ENCODE measurements around the gene HDAC4. TPM values are rescaled to one million over a fixed set of nuclear protein-coding genes. Genes with fewer than 3 reads are reported as not detected.

HDAC4 gene
- total RNA-seq, 1 experiment from 2014 or later, result 40.1 TPM

- ChIA-PET POLR2A (no interaction called here), CTCF (no interaction called here)
- TF ChIP-seq POLR2AphosphoS5 (IDR thresholded peaks at IDR 0.05; ENCODE audit: low read depth, low read length), result no peak
- TF ChIP-seq SIN3A (IDR thresholded peaks at IDR 0.05; ENCODE audit: borderline replicate concordance, insufficient read depth, low read depth, low read length), result no peak
- TF ChIP-seq TCF7L2 (IDR thresholded peaks at IDR 0.05; ENCODE audit: low read depth, low read length), result no peak
- TF ChIP-seq CTCF (IDR thresholded peaks at IDR 0.05), result no peak
- no peak for TF ChIP-seq REST (IDR thresholded peaks at IDR 0.05; ENCODE audit: insufficient read depth in 1 of 2, low read depth in 2 of 2, low read length in 1 of 2)
- no peak for DNase-seq (ENCODE audit: low read depth, low spot score)
- Histone ChIP-seq H3K36me3 (ENCODE audit: control insufficient read depth, insufficient read depth, low read length) (no peaks in the 10 kb centered on the region), H3K9me3 (ENCODE audit: control insufficient read depth, insufficient read depth, low read depth, low read length) (no peaks in the 10 kb centered on the region), H3K27me3 (ENCODE audit: control insufficient read depth, insufficient read depth, low read length) (no peaks in the 10 kb centered on the region), H3K27ac (ENCODE audit: low read length) (no peak overlapping the region), H3K4me1 (ENCODE audit: control insufficient read depth, insufficient read depth, low read length) (no peaks in the 10 kb centered on the region), H3K4me3 (ENCODE audit: low read depth in 2 of 2, low read length in 2 of 2) (no peak overlapping the region)
- intact Hi-C loops (cut with micrococcal nuclease; ENCODE audit: unreplicated experiment) (no loop called here), in situ Hi-C loops (cut with HindIII; ENCODE audit: low pct_unique_long_range_greater_than_20kb, low sequenced_read_pairs) (no loop called here)
- no TSS peak for BruUV-seq (replicated peaks)
- ATAC-seq, result no peak
Measured at GRCh38 chr2:239111401-239112100, 289.3 kb downstream of the HDAC4 start.

- POLR2A ChIA-PET, result no interaction called here
- CTCF ChIA-PET, result no interaction called here
- H3K4me3 ChIP-seq (ENCODE audit: low read depth in 2 of 2, low read length in 2 of 2), result no peak overlapping the region
Measured at GRCh38 chr2:239110595-239111048, 290.2 kb downstream of the HDAC4 start.

More at GRCh38 chr2:239110595-239111048, 290.2 kb downstream of the HDAC4 start:
- H3K27me3 ChIP-seq (ENCODE audit: control insufficient read depth, insufficient read depth, low read length), result no peaks in the 10 kb centered on the region
- H3K36me3 ChIP-seq (ENCODE audit: control insufficient read depth, insufficient read depth, low read length), result no peaks in the 10 kb centered on the region
- no peaks in the 10 kb centered on the region for H3K9me3 ChIP-seq (ENCODE audit: control insufficient read depth, insufficient read depth, low read depth, low read length)
- no peak for DNase-seq (ENCODE audit: low read depth, low spot score)
- H3K27ac ChIP-seq (ENCODE audit: low read length), result no peak overlapping the region
- no peaks in the 10 kb centered on the region for H3K4me1 ChIP-seq (ENCODE audit: control insufficient read depth, insufficient read depth, low read length)
- BruUV-seq (replicated peaks), result no TSS peak
- intact Hi-C loops (cut with micrococcal nuclease; ENCODE audit: unreplicated experiment), result no loop called here
- TF ChIP-seq REST (IDR thresholded peaks at IDR 0.05; ENCODE audit: insufficient read depth in 1 of 2, low read depth in 2 of 2, low read length in 1 of 2) (no peak), TCF7L2 (IDR thresholded peaks at IDR 0.05; ENCODE audit: low read depth, low read length) (no peak), SIN3A (IDR thresholded peaks at IDR 0.05; ENCODE audit: borderline replicate concordance, insufficient read depth, low read depth, low read length) (no peak), POLR2AphosphoS5 (IDR thresholded peaks at IDR 0.05; ENCODE audit: low read depth, low read length) (no peak)
- no peak for ATAC-seq
- in situ Hi-C loops (cut with HindIII; ENCODE audit: low pct_unique_long_range_greater_than_20kb, low sequenced_read_pairs), result no loop called here
